PC-9 (cell line): Measurements from ENCODE around the gene MSI2.

Experiments used
- EZH2 ChIP-seq: fragments of 200-600 bp; sonication (generic); IDR thresholded peaks from 2 replicates; pipeline ENCODE4 v1.8.0; 2017; ENCODE audit warnings: antibody characterized with exemption, low read depth
- TF ChIP-seq, protein P1 (sequence below): fragments of 200-600 bp; sonication (generic); conservative IDR thresholded peaks from 2 replicates; pipeline ENCODE4 v1.6.1; 2017; ENCODE audit warnings: mixed run types, antibody characterized with exemption, mild to moderate bottlenecking, moderate library complexity

- TF ChIP-seq, protein P1, sequence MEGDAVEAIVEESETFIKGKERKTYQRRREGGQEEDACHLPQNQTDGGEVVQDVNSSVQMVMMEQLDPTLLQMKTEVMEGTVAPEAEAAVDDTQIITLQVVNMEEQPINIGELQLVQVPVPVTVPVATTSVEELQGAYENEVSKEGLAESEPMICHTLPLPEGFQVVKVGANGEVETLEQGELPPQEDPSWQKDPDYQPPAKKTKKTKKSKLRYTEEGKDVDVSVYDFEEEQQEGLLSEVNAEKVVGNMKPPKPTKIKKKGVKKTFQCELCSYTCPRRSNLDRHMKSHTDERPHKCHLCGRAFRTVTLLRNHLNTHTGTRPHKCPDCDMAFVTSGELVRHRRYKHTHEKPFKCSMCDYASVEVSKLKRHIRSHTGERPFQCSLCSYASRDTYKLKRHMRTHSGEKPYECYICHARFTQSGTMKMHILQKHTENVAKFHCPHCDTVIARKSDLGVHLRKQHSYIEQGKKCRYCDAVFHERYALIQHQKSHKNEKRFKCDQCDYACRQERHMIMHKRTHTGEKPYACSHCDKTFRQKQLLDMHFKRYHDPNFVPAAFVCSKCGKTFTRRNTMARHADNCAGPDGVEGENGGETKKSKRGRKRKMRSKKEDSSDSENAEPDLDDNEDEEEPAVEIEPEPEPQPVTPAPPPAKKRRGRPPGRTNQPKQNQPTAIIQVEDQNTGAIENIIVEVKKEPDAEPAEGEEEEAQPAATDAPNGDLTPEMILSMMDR, result no peak
- no peak for TF ChIP-seq EZH2
Observed at GRCh38 chr17:57391857-57392471, 135.6 kb downstream of the MSI2 start.
